GM19455 (cell line): ENCODE results near the gene TRMT44.
A peak's percentile ranks its signal among the peaks of the same experiment; 100 is the strongest.
"Not testable (repeated sequence)": the region's sequence is repeated elsewhere in the genome, so short reads cannot be mapped to it uniquely, and the experiment has no call there.

ENCODE experiments used
- ATAC-seq: cut with Tn5 transposase; IDR thresholded peaks from one replicate; pipeline ENCODE4 v1.9.1; 2021; ENCODE audit not compliant: unreplicated experiment

The TRMT44 gene

GRCh38 chr4:8405516-8405875 is 35.1 kb upstream of the TRMT44 start:
- no peak for ATAC-seq

- not testable (repeated sequence) for ATAC-seq
Measured at GRCh38 chr4:8406887-8407286, 33.7 kb upstream of the TRMT44 start.

GRCh38 chr4:8407316-8407715 is 33.3 kb upstream of the TRMT44 start:
- no peak for ATAC-seq

GRCh38 chr4:8407756-8408155 is 32.8 kb upstream of the TRMT44 start:
- no peak for ATAC-seq

GRCh38 chr4:8409264-8410065 is 31.1 kb upstream of the TRMT44 start:
- ATAC-seq, result no peak

- ATAC-seq, result no peak
Measured at GRCh38 chr4:8410066-8410625, 30.4 kb upstream of the TRMT44 start.

- no peak for ATAC-seq
Measured at GRCh38 chr4:8410641-8411271, 29.8 kb upstream of the TRMT44 start.

- no peak for ATAC-seq
Measured at GRCh38 chr4:8411351-8412180, 29.0 kb upstream of the TRMT44 start.

- no peak for ATAC-seq
Measured at GRCh38 chr4:8412288-8412687, 28.3 kb upstream of the TRMT44 start.

- no peak for ATAC-seq
Measured at GRCh38 chr4:8414377-8414776, 26.2 kb upstream of the TRMT44 start.

- ATAC-seq, result no peak
Measured at GRCh38 chr4:8417071-8417614, 23.4 kb upstream of the TRMT44 start.

GRCh38 chr4:8419222-8420041 is 21.1 kb upstream of the TRMT44 start:
- no peak for ATAC-seq

- not testable (repeated sequence) for ATAC-seq
Measured at GRCh38 chr4:8420151-8420550, 20.4 kb upstream of the TRMT44 start.

- ATAC-seq, result no peak
Measured at GRCh38 chr4:8422327-8422726, 18.2 kb upstream of the TRMT44 start.

- ATAC-seq, result no peak
Measured at GRCh38 chr4:8422786-8423185, 17.8 kb upstream of the TRMT44 start.

- ATAC-seq, result no peak
Measured at GRCh38 chr4:8427262-8427661, 13.3 kb upstream of the TRMT44 start.

GRCh38 chr4:8427761-8428287 is 12.8 kb upstream of the TRMT44 start:
- ATAC-seq, result peak; percentile 61

- peak; percentile 93 for ATAC-seq
Measured at GRCh38 chr4:8428288-8429097, 12.1 kb upstream of the TRMT44 start.

GRCh38 chr4:8431553-8431952 is 9.0 kb upstream of the TRMT44 start:
- ATAC-seq, result no peak
